MG63 (cell line): ENCODE data around the gene ROPN1L. TPM values are rescaled to one million over a fixed set of nuclear protein-coding genes. Genes with fewer than 3 reads are reported as not detected.

Source experiments
- total RNA-seq: library from RNA; depleted of rRNA; stranded (reverse); fragments of >200 nt; shearing (Covaris generic); gene quantifications from 2 replicates; pipeline ENCODE4 v1.2.3, GENCODE V29; 2014; ENCODE audit warnings: low replicate concordance; rRNA removed

The ROPN1L gene
- total RNA-seq, 1 experiment from 2014 or later, result 3.0 TPM

Other genes with a start within 250 kb of the ROPN1L start
- gene ATPSCKMT, start 192.0 kb upstream of the ROPN1L start, total RNA-seq, result 29.8 and 44.9 TPM in 2 replicates
- 976 and 1,634 TPM in 2 replicates for gene CCT5, start 191.6 kb upstream of the ROPN1L start, total RNA-seq
- gene CMBL, start 134.0 kb upstream of the ROPN1L start, total RNA-seq, result 23.3 and 29.1 TPM in 2 replicates
- 67.5 and 72.8 TPM in 2 replicates for gene MARCHF6, start 88.2 kb upstream of the ROPN1L start, total RNA-seq
- gene ANKRD33B, start 122.2 kb downstream of the ROPN1L start, total RNA-seq, result 9.6 and 10.4 TPM in 2 replicates